HEK293T (cell line): ENCODE measurements around the gene ALDH7A1.

ENCODE experiments used
- CTCF ChIA-PET: fragments of 350-600 bp; formaldehyde crosslinking; extraction: SDS; loops from one replicate; lab custom pipeline; 2021; ENCODE audit warnings: antibody characterized with exemption, inconsistent platforms; lab: Yijun Ruan, JAX
- POLR2A ChIA-PET: fragments of 350-600 bp; formaldehyde crosslinking; extraction: SDS; loops from one replicate; lab custom pipeline; 2020; ENCODE audit warnings: antibody characterized with exemption, inconsistent platforms; lab: Yijun Ruan, JAX
- DNase-seq: peaks from one replicate; pipeline ENCODE4 v3.0.0; 2012; ENCODE audit warnings: mixed read lengths; ENCODE audit errors: extremely low spot score
- ARNT ChIP-seq: fragments of 450-650 bp; IDR thresholded peaks from 2 replicates; pipeline ENCODE4 v1.6.1; 2017; ENCODE audit warnings: mild to moderate bottlenecking
- BHLHE40 ChIP-seq: fragments of 450-650 bp; IDR thresholded peaks from 2 replicates; pipeline ENCODE4 v1.6.1; 2016; ENCODE audit warnings: mild to moderate bottlenecking, moderate library complexity, borderline replicate concordance
- CTBP1 ChIP-seq: fragments of 450-650 bp; IDR thresholded peaks from 2 replicates; pipeline ENCODE4 v1.6.1; 2016; ENCODE audit warnings: borderline replicate concordance
- ELF4 ChIP-seq: fragments of 450-650 bp; IDR thresholded peaks from 2 replicates; pipeline ENCODE4 v1.6.1; 2017; ENCODE audit warnings: antibody characterized with exemption
- FOXA1 ChIP-seq: fragments of 450-650 bp; IDR thresholded peaks from 2 replicates; pipeline ENCODE4 v1.6.1; 2016; ENCODE audit warnings: mild to moderate bottlenecking
- FOXK2 ChIP-seq: fragments of 450-650 bp; IDR thresholded peaks from 2 replicates; pipeline ENCODE4 v1.6.1; 2016; ENCODE audit warnings: mild to moderate bottlenecking
- FOXM1 ChIP-seq: fragments of 450-650 bp; IDR thresholded peaks from 2 replicates; pipeline ENCODE4 v1.6.1; 2017; ENCODE audit warnings: mild to moderate bottlenecking, borderline replicate concordance
- HDGF ChIP-seq: fragments of 450-650 bp; IDR thresholded peaks from 2 replicates; pipeline ENCODE4 v1.6.1; 2017; ENCODE audit warnings: antibody characterized with exemption, borderline replicate concordance
- L3MBTL2 ChIP-seq: fragments of 450-650 bp; conservative IDR thresholded peaks from 2 replicates; pipeline ENCODE4 v1.6.1; 2016; ENCODE audit warnings: mild to moderate bottlenecking
- LEF1 ChIP-seq: fragments of 450-650 bp; IDR thresholded peaks from 2 replicates; pipeline ENCODE4 v1.6.1; 2017; ENCODE audit warnings: mild to moderate bottlenecking, borderline replicate concordance
- NFRKB ChIP-seq: fragments of 450-650 bp; IDR thresholded peaks from 2 replicates; pipeline ENCODE4 v1.6.1; 2016; ENCODE audit warnings: mild to moderate bottlenecking, moderate library complexity
- PKNOX1 ChIP-seq: fragments of 450-650 bp; IDR thresholded peaks from 2 replicates; pipeline ENCODE4 v1.6.1; 2016
- SP1 ChIP-seq: fragments of 450-650 bp; IDR thresholded peaks from 2 replicates; pipeline ENCODE4 v1.6.1; 2017
- SUZ12 ChIP-seq: fragments of 450-650 bp; IDR thresholded peaks from 2 replicates; pipeline ENCODE4 v1.6.1; 2016; ENCODE audit warnings: mild to moderate bottlenecking
- TARDBP ChIP-seq: fragments of 450-650 bp; IDR thresholded peaks from 2 replicates; pipeline ENCODE4 v1.6.1; 2016
- ZNF384 ChIP-seq: fragments of 450-650 bp; IDR thresholded peaks from 2 replicates; pipeline ENCODE4 v1.6.1; 2016

Gene ALDH7A1

GRCh38 chr5:126526493-126526892 is 68.5 kb downstream of the ALDH7A1 start:
- no peak for DNase-seq
- ChIA-PET POLR2A (no interaction called here), CTCF (no interaction called here)
- TF ChIP-seq L3MBTL2 (no peak), LEF1 (no peak), TARDBP (no peak), SUZ12 (no peak), HDGF (no peak), PKNOX1 (no peak), ARNT (no peak), SP1 (no peak), FOXA1 (no peak), FOXK2 (no peak), CTBP1 (no peak), NFRKB (no peak), BHLHE40 (no peak), ELF4 (no peak)

GRCh38 chr5:126525630-126526245 is 69.3 kb downstream of the ALDH7A1 start:
- no peak for DNase-seq
- POLR2A ChIA-PET: no interaction called here
- CTCF ChIA-PET: no interaction called here
- no peak for TF ChIP-seq BHLHE40

- ChIA-PET CTCF (interaction anchor here (1.1 kb wide), 1 partner anchor 19 kb away, joined by 5 read pairs; no protein-coding TSS in a partner anchor), POLR2A (no interaction called here)
- TF ChIP-seq NFRKB (no peak), LEF1 (no peak), SUZ12 (no peak), FOXA1 (no peak), ELF4 (no peak), SP1 (no peak), BHLHE40 (no peak), PKNOX1 (no peak), ZNF384 (no peak), CTBP1 (no peak), FOXK2 (no peak), FOXM1 (no peak), L3MBTL2 (no peak), TARDBP (no peak), ARNT (no peak), HDGF (no peak)
- DNase-seq: no peak
Measured at GRCh38 chr5:126523818-126524510, 71.1 kb downstream of the ALDH7A1 start.

GRCh38 chr5:126521130-126521529 is 73.9 kb downstream of the ALDH7A1 start:
- DNase-seq: no peak
- ChIA-PET CTCF (interaction anchor here (0.8 to 5.2 kb wide), 3 partner anchors 9 to 21 kb away, joined by 3 to 21 read pairs (median 3); no protein-coding TSS in a partner anchor), POLR2A (no interaction called here)
- TF ChIP-seq ELF4: no peak
- TF ChIP-seq ZNF384: no peak
- TF ChIP-seq LEF1: no peak
- no peak for TF ChIP-seq CTBP1
- no peak for TF ChIP-seq BHLHE40
- no peak for TF ChIP-seq TARDBP
- TF ChIP-seq NFRKB: no peak
- no peak for TF ChIP-seq ARNT
- no peak for TF ChIP-seq SP1
- TF ChIP-seq SUZ12: no peak
- TF ChIP-seq HDGF: no peak
- TF ChIP-seq L3MBTL2: no peak
- no peak for TF ChIP-seq FOXA1
- no peak for TF ChIP-seq PKNOX1
- TF ChIP-seq FOXM1: no peak
- no peak for TF ChIP-seq FOXK2

- ChIA-PET POLR2A (no interaction called here), CTCF (interaction anchor here (0.8 to 5.2 kb wide), 2 partner anchors 10 to 21 kb away, joined by 3 to 21 read pairs; no protein-coding TSS in a partner anchor)
- no peak for DNase-seq
- TF ChIP-seq LEF1 (no peak), HDGF (no peak), CTBP1 (no peak), ZNF384 (no peak), FOXA1 (no peak), SP1 (no peak), NFRKB (no peak), FOXM1 (no peak), ELF4 (no peak), TARDBP (no peak), SUZ12 (no peak), FOXK2 (no peak), ARNT (no peak), L3MBTL2 (no peak), BHLHE40 (no peak), PKNOX1 (no peak)
Measured at GRCh38 chr5:126520593-126520953, 74.4 kb downstream of the ALDH7A1 start.
